ENCODE measurements around the gene ANKRD62.

Gene ANKRD62

GRCh38 chr18:12154361-12154760 is 60.7 kb downstream of the ANKRD62 start:
- peaks cover 23% of the 10 kb centered on the region for H3K27me3 Mint-ChIP-seq (ENCODE audit: low read depth)
- H3K27ac Mint-ChIP-seq = no peak overlapping the region
- no peaks in the 10 kb centered on the region for H3K4me1 Mint-ChIP-seq (ENCODE audit: low read depth)
- no peaks in the 10 kb centered on the region for H3K9me3 Mint-ChIP-seq
- no peak for DNase-seq (ENCODE audit: low spot score)
- H3K36me3 Mint-ChIP-seq (ENCODE audit: low read depth) = no peaks in the 10 kb centered on the region
- no peak overlapping the region for H3K4me3 Mint-ChIP-seq

- Mint-ChIP-seq H3K9me3 (no peaks in the 10 kb centered on the region), H3K27ac (no peak overlapping the region), H3K27me3 (ENCODE audit: low read depth) (peaks cover 27% of the 10 kb centered on the region), H3K4me3 (no peak overlapping the region), H3K36me3 (ENCODE audit: low read depth) (no peaks in the 10 kb centered on the region), H3K4me1 (ENCODE audit: low read depth) (no peaks in the 10 kb centered on the region)
- DNase-seq (ENCODE audit: low spot score) = no peak
Observed at GRCh38 chr18:12155996-12156395, 62.4 kb downstream of the ANKRD62 start.

GRCh38 chr18:12159446-12159845 is 65.8 kb downstream of the ANKRD62 start:
- Mint-ChIP-seq H3K27me3 (ENCODE audit: low read depth) (peaks cover 35% of the 10 kb centered on the region), H3K9me3 (no peaks in the 10 kb centered on the region), H3K4me1 (ENCODE audit: low read depth) (no peaks in the 10 kb centered on the region), H3K36me3 (ENCODE audit: low read depth) (no peaks in the 10 kb centered on the region), H3K4me3 (no peak overlapping the region), H3K27ac (no peak overlapping the region)
- no peak for DNase-seq (ENCODE audit: low spot score)

- Mint-ChIP-seq H3K4me3 (no peak overlapping the region), H3K9me3 (peaks cover 11% of the 10 kb centered on the region), H3K27ac (no peak overlapping the region), H3K4me1 (ENCODE audit: low read depth) (no peaks in the 10 kb centered on the region), H3K27me3 (ENCODE audit: low read depth) (peaks cover 42% of the 10 kb centered on the region), H3K36me3 (ENCODE audit: low read depth) (no peaks in the 10 kb centered on the region)
- DNase-seq (ENCODE audit: low spot score) = no peak
Observed at GRCh38 chr18:12162786-12163185, 69.1 kb downstream of the ANKRD62 start.

- peaks cover 19% of the 10 kb centered on the region for H3K9me3 Mint-ChIP-seq
- H3K27ac Mint-ChIP-seq = no peak overlapping the region
- no peak overlapping the region for H3K4me3 Mint-ChIP-seq
- no peak for DNase-seq (ENCODE audit: low spot score)
- no peaks in the 10 kb centered on the region for H3K4me1 Mint-ChIP-seq (ENCODE audit: low read depth)
- no peaks in the 10 kb centered on the region for H3K36me3 Mint-ChIP-seq (ENCODE audit: low read depth)
- peaks cover 43% of the 10 kb centered on the region for H3K27me3 Mint-ChIP-seq (ENCODE audit: low read depth)
Observed at GRCh38 chr18:12165038-12165768, 71.6 kb downstream of the ANKRD62 start.
